CD8-positive, alpha-beta memory T cell (primary cell): ENCODE measurements around the gene RSAD2. TPM values are rescaled to one million over a fixed set of nuclear protein-coding genes. Genes with fewer than 3 reads are reported as not detected.

Experiments used
- CTCF ChIA-PET: fragments of 350-600 bp; sonication (Branson Sonifier 250); formaldehyde crosslinking; loops from one replicate; lab custom pipeline; 2021; ENCODE audit warnings: antibody characterized with exemption; lab: Charles Lee
- POLR2A ChIA-PET: fragments of 350-600 bp; sonication (Branson Sonifier 250); formaldehyde crosslinking; loops from one replicate; lab custom pipeline; 2021; ENCODE audit warnings: antibody characterized with exemption; lab: Charles Lee
- DNase-seq, 5 donors: peaks; one replicate each; pipeline versions ENCODE4 v3.0.0 to v3.0.0-alpha.2; 2020 to 2022; ENCODE audit warnings: mixed read lengths in 1 of 5
- H3K27ac ChIP-seq: one replicate; pipeline ENCODE4 v1.7.0; 2013; ENCODE audit warnings: low read depth, mild to moderate bottlenecking, low read length, moderate library complexity
- H3K27me3 ChIP-seq: 2 replicates; pipeline ENCODE4 v1.7.0; 2013; ENCODE audit warnings: low read length, mild to moderate bottlenecking; ENCODE audit not compliant: insufficient read depth, poor library complexity, severe bottlenecking
- H3K36me3 ChIP-seq: 2 replicates; pipeline ENCODE4 v1.7.0; 2013; ENCODE audit warnings: mild to moderate bottlenecking, low read length, moderate library complexity; ENCODE audit not compliant: insufficient read depth
- H3K4me1 ChIP-seq: 2 replicates; pipeline ENCODE4 v1.7.0; 2013; ENCODE audit warnings: mild to moderate bottlenecking, low read length, moderate library complexity; ENCODE audit not compliant: insufficient read depth
- H3K4me3 ChIP-seq: 2 replicates; pipeline ENCODE4 v1.7.0; 2013; ENCODE audit warnings: mild to moderate bottlenecking, low read length
- H3K9me3 ChIP-seq: 2 replicates; pipeline ENCODE4 v1.7.0; 2013; ENCODE audit warnings: mild to moderate bottlenecking, low read length
- H3K27ac Mint-ChIP-seq, 8 donors: one replicate each; pipeline ENCODE4 v1.8.0; 2020 to 2021; ENCODE audit warnings: mixed read lengths in 8 of 8, mild to moderate bottlenecking in 6 of 8, inconsistent platforms in 3 of 8, moderate library complexity in 3 of 8
- H3K27me3 Mint-ChIP-seq, 2 donors: one replicate each; pipeline ENCODE4 v1.8.0; 2020 to 2021; ENCODE audit warnings: mixed read lengths in 2 of 2, mild to moderate bottlenecking in 1 of 2, moderate library complexity in 1 of 2
- H3K36me3 Mint-ChIP-seq, 3 donors: one replicate each; pipeline ENCODE4 v1.8.0; 2020 to 2021; ENCODE audit warnings: mixed read lengths in 3 of 3, inconsistent platforms in 1 of 3, mild to moderate bottlenecking in 1 of 3
- H3K4me1 Mint-ChIP-seq, 3 donors: one replicate each; pipeline ENCODE4 v1.8.0; 2020 to 2021; ENCODE audit warnings: mixed read lengths in 3 of 3, inconsistent platforms in 1 of 3, mild to moderate bottlenecking in 1 of 3
- H3K4me3 Mint-ChIP-seq, 7 donors: one replicate each; pipeline ENCODE4 v1.8.0; 2020 to 2021; ENCODE audit warnings: mixed read lengths in 7 of 7, mild to moderate bottlenecking in 6 of 7, moderate library complexity in 4 of 7, inconsistent platforms in 2 of 7
- H3K9me3 Mint-ChIP-seq, 5 donors: one replicate each; pipeline ENCODE4 v1.8.0; 2020 to 2022; ENCODE audit warnings: mixed read lengths in 5 of 5, mild to moderate bottlenecking in 3 of 5, moderate library complexity in 2 of 5, inconsistent platforms in 1 of 5
- polyA plus RNA-seq: library from polyadenylated mRNA; unstranded; fragments of 300-500 nt; fragmentation: Illumina TruSeq; gene quantifications from one replicate; pipeline ENCODE4 v1.2.3, GENCODE V29; 2021
- total RNA-seq, 2 experiments: library from RNA; stranded (reverse); gene quantifications; one replicate each; pipeline ENCODE4 v1.2.3, GENCODE V29; 2021

Gene RSAD2
- total and polyA plus RNA-seq, 3 experiments from 2014 or later = 0.85 to 7.6 (median 1.00) TPM

- Mint-ChIP-seq H3K36me3 (peaks cover 15 to 58% (median 41%) of the 10 kb centered on the region in 3 donors), H3K27ac (peak overlapping the region in 6 of 8 donors; percentile 8 to 75 (median 46)), H3K27me3 (no peaks in the 10 kb centered on the region), H3K4me1 (peaks cover 38 to 69% (median 52%) of the 10 kb centered on the region in 3 donors), H3K9me3 (no peaks in the 10 kb centered on the region), H3K4me3 (peak overlapping the region in 1 of 7 donors; percentile 5)
- no peak overlapping the region for H3K4me3 ChIP-seq
- ChIA-PET POLR2A (no interaction called here), CTCF (interaction anchor here (1.4 to 2.0 kb wide), 2 partner anchors 27 to 80 kb away, joined by 4 to 5 read pairs; partner anchors contain the start of gene CMPK2)
- DNase-seq = no peak
- H3K27me3 ChIP-seq = no peaks in the 10 kb centered on the region
- H3K27ac ChIP-seq = no peak overlapping the region
- peaks cover 11% of the 10 kb centered on the region for H3K4me1 ChIP-seq
- H3K9me3 ChIP-seq = no peaks in the 10 kb centered on the region
- H3K36me3 ChIP-seq = peaks cover 18% of the 10 kb centered on the region
These were observed 68.2 kb downstream of the RSAD2 start for GRCh38 chr2:6945821-6946220.

GRCh38 chr2:6946722-6947121 is 69.1 kb downstream of the RSAD2 start:
- H3K36me3 ChIP-seq = peaks cover 9% of the 10 kb centered on the region
- Mint-ChIP-seq H3K27me3 (no peaks in the 10 kb centered on the region), H3K9me3 (no peaks in the 10 kb centered on the region), H3K4me1 (peaks cover 38 to 73% (median 52%) of the 10 kb centered on the region in 3 donors), H3K27ac (no peak overlapping the region), H3K36me3 (peaks cover 10 to 49% (median 33%) of the 10 kb centered on the region in 3 donors), H3K4me3 (no peak overlapping the region)
- H3K9me3 ChIP-seq = no peaks in the 10 kb centered on the region
- H3K27ac ChIP-seq = no peak overlapping the region
- ChIA-PET POLR2A (interaction anchor here (0.5 to 0.9 kb wide), 2 partner anchors 36 to 50 kb away, joined by 3 read pairs; no protein-coding TSS in a partner anchor), CTCF (interaction anchor here (1.4 to 2.0 kb wide), 2 partner anchors 28 to 81 kb away, joined by 4 to 5 read pairs; partner anchors contain the start of gene CMPK2)
- H3K4me1 ChIP-seq = peaks cover 11% of the 10 kb centered on the region
- no peaks in the 10 kb centered on the region for H3K27me3 ChIP-seq
- no peak overlapping the region for H3K4me3 ChIP-seq
- no peak for DNase-seq

Other genes starting within 250 kb of the RSAD2 start
- gene CMPK2, start 11.9 kb upstream of the RSAD2 start, total RNA-seq = 1 to 10 TPM in 1 of 2 experiments, under 1 TPM in 1; 0.62 to 1.1 TPM
- gene CMPK2, start 11.9 kb upstream of the RSAD2 start, polyA plus RNA-seq = 10.9 TPM
- 10 to 100 TPM; 13.5 to 14.9 TPM for gene RNF144A, start 39.6 kb downstream of the RSAD2 start, total RNA-seq
- gene RNF144A, start 39.6 kb downstream of the RSAD2 start, polyA plus RNA-seq = 8.3 TPM